Anterior cingulate cortex (tissue), 58 donors: ENCODE data around the gene BBS9.
A peak's percentile ranks its signal among the peaks of the same experiment; 100 is the strongest.

Experiments
- DNase-seq, 58 donors: peaks; one replicate each; lab custom pipeline; 2025; lab: John Stamatoyannopoulos, UW

The BBS9 gene

DNA sequence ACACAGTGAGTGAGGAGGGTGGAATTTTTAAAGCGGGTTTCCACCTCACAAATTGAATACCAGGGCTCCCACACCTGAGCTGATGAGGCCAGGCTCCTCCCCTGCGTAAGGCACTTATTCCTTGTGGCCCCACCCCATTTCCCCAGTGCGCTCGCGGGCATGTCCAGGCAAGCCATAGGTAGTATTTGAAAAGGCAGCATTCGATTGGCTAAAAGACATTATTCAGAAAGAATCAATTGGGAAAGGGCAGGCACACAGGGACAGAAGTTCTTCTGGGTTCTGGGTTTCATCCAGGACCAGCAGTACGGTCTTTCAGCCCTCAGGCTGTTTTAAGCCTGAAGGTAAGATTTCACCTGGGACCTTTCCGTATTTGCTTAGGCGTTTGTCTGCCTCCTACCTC lies 222.3 kb downstream of the BBS9 start:
- DNase-seq = no peak

DNA sequence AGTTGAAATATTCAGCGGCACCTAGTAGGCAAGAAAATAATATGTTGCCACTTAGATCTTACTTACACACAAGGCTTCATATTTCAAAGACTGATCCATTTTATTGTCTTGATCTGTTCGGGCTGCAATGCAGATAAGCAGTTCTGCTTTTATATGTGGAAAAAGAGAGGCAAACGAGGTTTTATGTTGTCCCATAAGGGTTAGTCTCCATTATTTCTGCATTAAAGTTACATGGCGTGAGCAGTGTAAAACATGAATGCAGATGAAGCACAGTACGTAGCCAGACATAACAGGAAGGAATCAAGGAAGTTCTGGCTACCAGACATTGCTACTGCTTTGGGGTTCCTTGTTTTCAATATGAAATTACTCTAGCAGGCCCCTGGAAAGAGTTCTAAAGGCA lies 224.8 kb downstream of the BBS9 start:
- no peak for DNase-seq

DNA sequence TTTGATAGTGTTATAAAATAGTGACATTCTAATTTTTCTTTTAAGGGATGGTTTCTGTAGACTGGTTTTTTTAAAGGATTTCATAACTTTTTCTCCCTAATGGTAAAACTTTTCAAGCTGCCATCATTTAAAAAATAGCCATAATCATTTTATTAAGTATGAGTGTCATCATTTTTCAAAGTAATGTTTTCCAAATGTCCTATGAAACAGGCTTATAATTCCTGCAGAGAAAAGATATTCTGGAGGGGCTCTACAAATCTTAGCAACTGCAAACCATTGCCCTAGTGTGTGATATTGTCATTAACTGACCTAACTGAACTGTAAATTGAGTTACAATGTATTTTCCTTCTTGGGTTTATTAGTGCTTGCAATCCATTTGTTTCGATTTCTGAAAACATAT lies 226.0 kb downstream of the BBS9 start:
- DNase-seq = no peak

DNA sequence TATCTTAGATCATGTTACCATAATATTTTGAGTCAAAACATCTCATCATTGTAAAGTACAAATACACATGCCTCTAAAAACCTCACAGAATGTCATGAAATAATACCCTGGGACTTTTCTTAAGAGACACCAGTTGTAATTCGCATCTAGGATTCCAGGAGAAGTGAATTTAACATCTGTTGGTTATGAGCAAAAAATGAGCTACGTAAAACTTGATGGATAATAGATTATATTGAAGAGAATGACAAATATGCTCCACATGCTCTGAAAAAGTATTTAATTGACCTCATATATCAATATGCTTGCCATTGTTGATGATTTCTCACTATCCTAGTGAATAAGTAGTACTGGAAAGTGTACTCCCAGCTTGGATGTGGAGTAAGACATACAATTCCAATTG lies 227.0 kb downstream of the BBS9 start:
- DNase-seq = no peak

DNA sequence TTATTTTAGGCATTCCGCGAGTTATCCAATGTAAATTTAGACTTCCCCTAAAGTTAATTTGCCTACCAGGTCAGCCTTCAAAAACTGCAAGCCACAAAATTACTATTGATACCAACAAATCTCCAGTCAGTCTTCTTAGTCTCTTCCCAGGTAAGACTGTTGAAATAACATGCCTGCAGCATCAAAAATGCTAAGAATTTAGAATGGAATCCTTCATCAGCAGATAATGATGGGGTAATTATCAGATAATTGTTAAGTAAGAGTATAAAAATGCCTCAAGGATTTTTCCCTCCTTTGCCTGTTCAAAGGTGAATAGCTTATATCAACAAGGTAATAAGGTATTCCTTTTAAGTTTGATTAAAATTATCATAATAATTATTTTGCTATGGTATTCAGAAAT lies 228.5 kb downstream of the BBS9 start:
- no peak for DNase-seq

DNA sequence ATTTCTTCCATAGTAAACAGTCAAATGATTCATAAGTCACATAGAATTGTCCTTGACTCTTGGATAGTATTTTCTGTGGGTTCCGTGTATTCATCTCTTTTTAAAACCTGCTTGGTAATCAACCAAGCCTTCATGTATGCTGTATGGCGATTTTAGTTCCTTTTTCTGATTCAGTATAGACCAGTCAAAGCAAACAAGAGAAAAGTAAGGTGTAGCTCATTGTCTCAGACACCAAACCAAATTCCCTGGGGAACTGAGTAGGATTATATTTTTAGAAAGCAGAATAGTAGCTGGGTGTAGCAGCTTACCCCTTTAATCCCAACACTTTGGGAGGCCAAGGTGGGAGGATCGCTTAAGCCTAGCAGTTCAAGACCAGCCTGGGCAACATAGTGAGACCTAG lies 240.5 kb downstream of the BBS9 start:
- no peak for DNase-seq

DNA sequence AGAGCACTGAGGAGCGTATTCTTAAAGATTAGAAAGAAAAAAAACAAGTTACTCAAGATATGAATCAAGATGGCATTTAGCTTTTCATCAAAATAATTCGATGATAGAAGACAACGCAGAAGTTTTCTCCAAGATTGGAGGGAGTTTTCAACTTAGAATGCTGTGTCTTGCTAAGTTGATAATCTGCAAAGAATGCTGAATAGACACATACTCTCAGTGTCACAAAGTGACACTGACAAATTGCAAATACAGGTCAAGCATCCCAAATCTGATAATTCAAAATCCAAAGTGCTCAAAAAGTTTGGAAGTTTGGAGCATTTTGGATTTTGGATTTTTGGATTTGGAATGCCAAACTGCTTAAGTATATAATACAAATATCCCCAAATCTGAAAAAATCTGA lies 243.8 kb downstream of the BBS9 start:
- no peak for DNase-seq

DNA sequence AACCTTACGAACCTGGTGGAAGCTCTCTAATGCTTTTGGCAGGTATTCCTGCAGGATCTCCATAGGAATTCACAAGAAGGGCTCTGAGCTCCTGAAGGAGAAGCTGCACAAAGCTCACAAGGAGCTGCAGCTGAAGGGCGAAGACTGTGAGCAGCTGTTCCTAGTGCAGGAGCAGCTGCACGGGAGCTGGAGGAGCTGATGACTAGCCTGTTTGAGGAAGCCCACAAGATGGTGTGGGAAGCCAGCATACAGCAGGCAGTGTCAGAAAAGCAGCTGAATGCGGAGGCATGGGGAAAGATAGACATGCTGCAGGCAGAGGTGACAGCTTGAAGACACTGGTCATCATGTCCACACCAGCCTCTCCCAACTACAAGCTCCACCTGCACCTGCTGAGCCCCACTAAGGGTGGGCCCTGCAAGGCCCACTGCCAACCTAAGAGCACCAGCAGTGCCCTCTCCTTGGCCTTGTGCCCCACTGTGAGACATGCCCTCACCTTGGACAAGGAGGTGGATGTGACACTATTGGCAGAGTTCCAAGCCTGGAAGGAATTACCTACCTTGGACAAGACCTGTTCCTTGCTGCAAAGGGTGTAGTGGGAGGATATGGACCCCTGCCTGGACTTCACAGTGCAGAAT lies 250.6 kb downstream of the BBS9 start:
- DNase-seq = peak in 12 of 58 donors; percentile 1 to 42 (median 4)

DNA sequence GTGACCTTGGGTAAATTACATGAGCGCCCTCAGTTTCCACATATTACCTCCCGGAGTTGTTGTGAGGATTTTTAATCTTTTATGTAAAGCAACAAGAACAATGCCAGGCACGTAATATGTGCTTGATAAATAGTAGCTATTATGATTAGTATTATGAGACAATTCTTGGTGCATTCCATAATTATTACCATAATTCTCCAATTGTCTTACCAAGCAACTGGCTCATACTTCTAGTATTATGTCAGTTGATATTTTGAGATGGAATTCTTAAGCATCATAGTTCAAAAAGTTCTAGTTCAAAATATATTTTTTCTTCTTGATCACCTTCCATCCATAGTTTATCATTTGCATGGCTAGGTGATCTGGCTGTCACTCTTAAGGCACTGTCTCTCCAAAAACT lies 259.0 kb downstream of the BBS9 start:
- no peak for DNase-seq

DNA sequence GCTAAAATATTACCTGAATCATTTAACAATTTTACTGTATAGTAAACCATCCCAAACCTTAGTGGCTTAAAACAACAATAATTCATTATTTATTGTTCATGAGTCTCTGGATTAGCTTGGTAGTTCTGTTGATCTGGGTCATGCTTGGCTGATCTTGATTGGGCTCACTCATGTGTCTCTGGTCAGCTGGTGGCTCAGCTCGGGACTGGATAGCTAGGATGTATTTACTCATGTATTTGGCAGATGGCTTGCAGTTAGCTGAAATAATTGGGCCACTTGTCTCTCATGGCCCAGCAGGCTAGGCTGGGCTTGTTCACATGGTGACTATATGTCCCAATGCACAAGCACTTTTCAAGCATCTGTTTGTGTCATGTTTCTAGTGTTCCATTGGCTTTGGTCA lies 262.8 kb downstream of the BBS9 start:
- DNase-seq = no peak

DNA sequence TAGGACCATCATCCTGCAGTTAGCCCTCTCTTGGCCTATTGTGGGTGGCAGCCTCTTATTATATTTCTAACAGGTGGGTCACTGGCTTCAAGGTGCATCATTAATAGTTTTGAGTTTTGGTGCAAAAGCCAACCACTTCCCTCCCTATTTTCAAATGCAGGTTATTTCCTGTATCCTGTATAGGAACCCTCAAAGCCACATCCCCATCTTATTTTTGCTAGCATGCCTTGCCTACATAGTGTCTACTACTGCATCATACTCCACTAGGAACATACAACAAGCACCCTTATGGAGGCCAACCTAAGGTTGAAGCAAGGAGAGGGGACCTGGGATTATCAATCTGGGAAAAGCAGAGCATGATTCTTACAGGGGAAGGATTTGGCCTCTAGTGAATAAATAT lies 264.4 kb downstream of the BBS9 start:
- no peak for DNase-seq

DNA sequence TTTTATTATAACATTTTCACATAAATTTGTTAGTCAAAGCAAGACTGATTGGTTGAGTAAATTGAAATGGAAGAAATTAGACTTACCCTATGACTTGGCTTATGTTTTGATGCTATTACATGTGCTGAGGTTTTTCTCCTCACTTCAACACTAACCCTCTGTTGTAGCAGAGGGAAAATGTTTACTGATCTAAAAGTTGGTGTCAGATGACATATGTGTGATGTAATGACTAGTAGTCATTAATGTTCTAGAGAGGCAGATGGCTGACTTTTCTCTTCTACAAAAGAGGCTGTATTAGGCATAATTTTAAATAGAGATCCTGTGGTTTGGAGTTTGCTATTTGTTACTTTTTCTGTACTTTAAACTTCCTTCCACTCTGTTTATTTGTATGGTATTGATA lies 266.0 kb downstream of the BBS9 start:
- no peak for DNase-seq

DNA sequence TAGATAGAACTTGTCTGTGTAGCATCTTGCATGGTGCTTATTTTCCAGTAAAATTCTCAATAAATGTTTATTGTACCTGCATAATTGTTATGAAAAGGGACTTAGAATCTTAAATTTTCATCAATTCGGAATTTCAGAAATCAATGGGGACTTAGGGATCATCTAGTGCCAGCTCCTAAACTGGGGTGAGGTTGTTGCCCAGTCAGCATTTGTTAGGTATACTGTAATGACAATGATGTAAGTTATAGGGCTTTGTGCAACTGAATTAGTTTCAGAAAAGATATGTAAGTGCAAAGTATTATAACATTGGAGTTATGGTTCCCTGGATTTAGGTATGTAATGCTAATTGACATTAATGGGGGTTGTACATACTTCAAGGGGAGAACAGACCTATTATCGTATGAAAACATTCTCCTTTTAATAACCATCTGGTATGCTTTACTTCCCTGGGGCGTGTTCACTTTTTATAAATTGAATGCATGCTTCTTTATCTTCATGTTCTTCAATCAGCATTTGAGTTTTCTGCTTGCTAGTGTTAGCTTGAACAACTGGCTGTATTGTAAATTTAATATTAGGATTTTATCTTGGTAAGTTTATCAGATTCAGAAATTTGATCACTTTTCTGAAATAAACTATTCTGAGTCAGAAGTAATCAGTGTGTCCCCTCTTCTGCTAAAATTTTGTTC lies 270.3 kb downstream of the BBS9 start:
- DNase-seq = no peak

DNA sequence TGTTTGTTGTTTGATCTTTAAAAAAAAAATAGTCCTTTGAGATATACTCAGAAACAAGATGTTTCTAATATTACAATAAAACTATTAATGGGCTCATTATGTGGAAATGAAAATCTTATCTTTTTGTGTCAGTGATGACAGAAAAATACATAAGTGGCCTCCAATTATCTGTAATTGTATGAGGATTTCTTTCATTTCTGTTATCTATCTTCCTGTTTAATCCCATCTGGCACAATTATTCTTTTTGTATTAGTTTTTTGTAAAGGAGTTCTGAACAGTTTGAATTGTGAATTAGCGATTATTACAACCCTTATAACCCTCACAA lies 270.8 kb downstream of the BBS9 start:
- DNase-seq = no peak

DNA sequence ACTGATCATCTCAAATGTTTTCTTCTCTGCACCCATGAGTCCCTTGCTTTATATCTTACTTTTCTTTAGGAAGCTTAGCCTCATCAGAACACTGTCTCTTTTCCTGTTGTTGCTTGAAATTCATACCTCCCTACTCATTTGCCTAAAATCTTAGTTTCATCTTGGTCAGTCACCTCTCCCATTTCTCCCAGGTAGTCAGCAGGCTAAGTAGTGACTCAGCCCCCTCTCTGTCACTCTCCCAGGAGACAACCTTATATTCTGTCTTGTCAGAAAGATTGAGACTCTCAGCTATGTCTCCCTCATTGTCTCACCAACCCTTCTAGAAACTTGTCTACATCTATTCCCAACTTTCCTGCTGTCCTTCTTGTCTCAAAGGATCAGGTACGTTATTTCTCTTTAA lies 280.9 kb downstream of the BBS9 start:
- no peak for DNase-seq

DNA sequence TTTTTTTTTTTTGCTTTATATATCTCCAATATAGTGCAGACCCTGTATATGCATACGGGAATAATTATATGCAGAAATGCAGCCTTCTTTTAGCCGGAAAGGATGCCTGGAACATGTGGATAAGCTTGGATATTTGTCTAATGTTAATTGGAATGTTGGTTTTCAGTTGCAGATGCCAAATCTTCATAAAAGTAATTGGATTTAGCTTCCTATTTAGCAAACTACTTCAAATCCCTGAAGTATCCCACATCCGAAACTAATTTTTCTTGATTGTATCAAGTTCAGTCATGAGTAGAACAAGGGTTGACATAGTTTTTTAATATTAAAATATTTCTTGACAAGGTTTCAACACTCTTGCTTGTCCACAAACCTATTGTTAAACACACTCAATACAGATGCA lies 281.7 kb downstream of the BBS9 start:
- DNase-seq = no peak

DNA sequence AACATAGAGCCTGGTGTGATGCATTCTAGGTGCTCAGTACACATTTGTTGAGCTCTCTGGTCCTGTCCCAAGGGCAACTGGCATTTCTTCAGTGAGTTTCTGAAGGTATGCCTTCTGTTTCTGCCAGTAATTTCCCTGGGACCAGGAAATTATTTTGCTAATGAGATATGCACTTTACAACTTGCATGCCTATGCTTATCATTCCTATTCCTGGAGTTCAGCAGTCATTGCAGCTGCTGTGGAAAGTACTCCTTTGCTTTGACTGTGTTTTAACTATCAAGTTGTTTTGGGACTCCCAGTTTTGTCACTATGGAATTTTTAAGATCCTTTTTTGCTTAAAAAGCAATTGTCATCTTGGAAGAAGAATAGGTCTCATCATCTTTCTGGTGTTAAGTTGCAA lies 283.0 kb downstream of the BBS9 start:
- no peak for DNase-seq

DNA sequence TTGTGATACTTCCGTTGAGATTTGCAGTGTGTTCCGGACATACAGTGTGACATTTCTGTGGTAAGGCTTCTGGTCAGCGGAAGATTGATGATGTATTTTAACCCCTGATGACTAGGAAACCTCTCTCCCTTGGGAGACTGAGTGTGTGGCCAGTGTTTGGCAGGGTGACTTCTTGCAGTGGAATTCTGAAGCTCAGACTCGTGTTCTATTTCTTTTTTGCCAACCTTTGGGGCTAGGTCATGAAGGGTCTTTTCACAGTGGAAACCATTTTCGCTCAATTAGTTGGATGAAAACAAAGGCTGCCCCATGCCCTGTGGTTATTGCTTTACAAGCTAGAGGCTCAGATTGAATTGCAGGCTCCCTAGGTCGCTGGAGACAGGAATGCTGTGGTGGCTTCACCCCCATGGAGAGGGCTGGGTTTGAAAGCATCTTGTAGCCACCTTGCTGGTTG lies 288.9 kb downstream of the BBS9 start:
- no peak for DNase-seq

DNA sequence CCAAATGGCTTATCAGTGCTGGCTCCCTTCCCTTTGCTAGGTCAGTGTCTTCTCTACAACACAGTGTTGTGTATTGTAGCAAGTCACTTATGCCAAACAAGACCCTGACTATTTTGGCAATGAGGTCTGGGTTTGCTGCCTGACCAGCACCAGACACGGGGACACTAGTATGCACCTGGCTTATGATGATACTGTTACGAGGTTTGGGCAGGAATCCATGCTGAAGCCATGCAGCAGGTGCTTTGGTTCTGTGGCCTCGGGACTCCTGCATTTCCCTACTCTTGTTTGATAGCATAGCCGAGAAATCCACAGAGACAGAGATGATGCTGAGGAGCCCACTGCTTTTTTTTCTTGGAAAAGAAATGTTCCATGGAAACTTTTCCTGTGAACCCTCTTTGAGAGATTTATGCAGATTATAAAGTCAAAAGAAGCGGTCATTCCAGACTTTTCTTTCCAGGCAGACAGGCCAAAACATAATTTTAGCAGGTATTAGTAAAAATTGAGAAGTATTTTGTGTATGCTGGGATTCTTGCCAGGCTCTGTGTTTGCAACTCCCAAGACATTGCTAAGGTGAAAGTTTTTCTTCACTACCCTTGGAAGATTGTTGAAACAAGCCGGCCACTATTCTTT lies 291.1 kb downstream of the BBS9 start:
- no peak for DNase-seq

DNA sequence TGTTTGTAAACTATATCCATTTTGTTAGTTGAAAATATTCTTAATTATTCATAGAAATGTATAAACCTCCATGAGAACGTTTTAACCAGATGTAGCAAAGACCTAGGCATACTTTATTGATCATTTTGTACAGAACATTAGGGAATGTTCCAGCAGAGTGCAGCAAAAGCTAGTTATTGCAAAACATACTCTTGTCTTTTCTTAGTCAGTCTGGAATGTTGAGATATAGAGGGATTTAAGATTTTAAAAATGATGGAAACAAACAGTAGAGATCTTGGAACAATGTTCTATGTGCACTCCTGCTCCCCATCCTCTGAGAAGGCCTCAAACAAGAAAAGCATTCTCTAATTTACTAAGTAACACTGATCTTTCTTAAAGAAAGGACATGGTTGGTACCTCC lies 292.1 kb downstream of the BBS9 start:
- no peak for DNase-seq

DNA sequence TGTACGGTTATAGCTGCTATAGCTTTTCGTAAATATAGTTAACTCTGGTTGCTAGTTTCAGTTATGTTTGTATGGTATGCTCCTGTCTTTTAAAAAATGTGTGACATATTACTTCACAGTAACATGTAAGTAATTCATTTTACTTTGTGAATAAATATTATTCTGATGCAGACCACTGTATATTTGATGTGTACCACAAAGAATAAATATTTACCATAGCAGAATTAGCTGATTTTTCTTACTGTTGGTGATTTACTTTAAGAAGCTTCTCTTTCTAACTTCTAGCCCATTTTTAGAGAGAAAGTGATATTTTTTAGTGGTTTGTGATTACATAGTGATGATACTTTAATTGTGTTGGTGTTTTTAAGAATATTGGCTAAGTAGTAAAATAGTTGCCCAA lies 292.8 kb downstream of the BBS9 start:
- DNase-seq = no peak
